ENCODE results near the gene KRTAP9-1.
"Not testable (repeated sequence)": the region's sequence is repeated elsewhere in the genome, so short reads cannot be mapped to it uniquely, and the experiment has no call there.

The KRTAP9-1 gene, protein sequence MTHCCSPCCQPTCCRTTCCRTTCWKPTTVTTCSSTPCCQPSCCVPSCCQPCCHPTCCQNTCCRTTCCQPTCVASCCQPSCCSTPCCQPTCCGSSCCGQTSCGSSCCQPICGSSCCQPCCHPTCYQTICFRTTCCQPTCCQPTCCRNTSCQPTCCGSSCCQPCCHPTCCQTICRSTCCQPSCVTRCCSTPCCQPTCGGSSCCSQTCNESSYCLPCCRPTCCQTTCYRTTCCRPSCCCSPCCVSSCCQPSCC

DNA sequence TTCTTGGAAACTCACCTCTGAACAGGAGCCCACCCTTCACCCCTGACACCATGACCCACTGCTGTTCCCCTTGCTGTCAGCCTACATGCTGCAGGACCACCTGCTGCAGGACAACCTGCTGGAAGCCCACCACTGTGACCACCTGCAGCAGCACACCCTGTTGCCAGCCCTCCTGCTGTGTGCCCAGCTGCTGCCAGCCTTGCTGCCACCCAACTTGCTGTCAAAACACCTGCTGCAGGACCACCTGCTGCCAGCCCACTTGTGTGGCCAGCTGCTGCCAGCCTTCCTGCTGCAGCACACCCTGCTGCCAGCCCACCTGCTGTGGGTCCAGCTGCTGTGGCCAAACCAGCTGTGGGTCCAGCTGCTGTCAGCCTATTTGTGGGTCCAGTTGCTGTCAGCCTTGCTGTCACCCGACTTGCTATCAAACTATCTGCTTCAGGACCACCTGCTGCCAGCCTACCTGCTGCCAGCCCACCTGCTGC, at the start of gene KRTAP9-1:
Gene KRTAP9-1 (plus strand): TSS at position 51 of the 482 bp plus-strand sequence. CDS start 0 bp downstream, at position 51.
- not testable (repeated sequence) for DNase-seq

DNA sequence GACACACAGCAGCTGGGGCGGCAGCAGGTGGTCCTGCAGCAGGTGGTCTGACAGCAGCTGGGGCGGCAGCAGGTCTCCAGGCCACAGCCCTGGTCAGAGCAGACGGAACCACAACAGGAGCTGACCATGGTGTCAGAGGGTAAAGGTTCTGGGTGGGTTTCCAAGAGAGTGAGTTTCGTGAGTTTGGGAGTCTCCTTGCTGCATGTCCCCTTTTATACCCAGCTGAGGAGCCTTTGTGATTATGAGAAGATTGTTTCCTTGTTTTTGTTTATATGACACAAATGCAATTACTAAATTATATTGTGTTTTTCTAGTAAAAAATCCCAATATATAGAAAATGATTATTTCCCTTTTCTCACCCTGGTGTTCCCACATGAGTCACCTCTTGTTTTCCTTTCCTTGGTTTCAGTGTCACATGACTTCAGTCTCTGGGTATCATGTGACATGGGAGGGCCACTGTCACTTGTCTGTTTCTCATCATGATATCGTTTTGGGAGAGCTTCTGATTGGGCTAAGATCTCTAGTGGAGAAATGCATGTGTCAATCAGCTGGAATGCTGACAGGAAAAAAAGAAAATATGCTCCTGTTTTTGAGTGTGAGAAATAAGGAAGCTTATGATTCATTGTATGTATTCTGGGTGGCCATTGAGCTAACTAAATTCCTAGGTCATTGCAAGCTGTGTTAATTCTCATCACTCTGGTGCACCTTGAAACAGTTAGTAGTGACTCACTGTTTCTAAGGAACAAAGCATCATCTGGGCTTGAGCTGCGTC, 49.1 kb upstream of the KRTAP9-1 start, which contains the start of gene KRTAP4-6:
Gene KRTAP4-6 (minus strand): TSS at position 185 of the 772 bp plus-strand sequence. CDS start 57 bp downstream, at position 128.
- no peak for DNase-seq

DNA sequence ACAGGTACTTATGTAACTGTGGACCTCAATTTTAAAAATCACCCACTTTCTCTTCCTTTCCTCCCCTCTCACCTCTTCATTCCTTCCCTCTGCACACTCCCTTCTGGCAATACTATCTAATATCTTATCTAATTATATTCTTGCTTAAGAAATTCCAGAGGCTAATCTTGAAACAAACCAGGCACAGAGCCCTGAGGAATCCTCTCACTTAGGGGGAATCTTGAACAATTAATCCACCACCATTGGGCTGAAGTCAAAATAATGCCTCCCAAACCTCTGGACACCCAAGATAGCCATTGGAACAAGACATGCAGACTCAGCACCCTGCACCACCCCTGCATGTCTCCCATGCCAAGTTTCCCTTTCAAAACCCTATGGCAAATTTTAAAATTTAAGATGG, 48.3 kb upstream of the KRTAP9-1 start:
- DNase-seq: no peak

DNA sequence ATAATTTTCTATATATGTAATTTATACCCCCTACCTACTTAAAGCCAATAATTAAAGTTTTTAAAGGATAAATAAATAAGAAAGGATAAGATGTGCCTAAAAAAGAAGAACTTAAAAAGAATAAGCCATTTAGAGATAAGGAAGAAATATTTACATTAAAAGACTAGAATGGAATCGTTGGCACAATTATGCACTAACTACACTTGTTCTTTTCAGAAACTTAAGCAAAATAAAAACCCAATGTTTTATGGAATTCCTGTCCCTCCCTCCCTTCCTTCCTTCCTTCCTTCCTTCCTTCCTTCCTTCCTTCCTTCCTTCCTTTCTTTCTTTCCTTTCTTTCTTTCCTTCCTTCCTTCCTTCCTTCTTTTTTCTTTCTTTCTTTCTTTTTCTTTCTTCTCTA, 44.8 kb upstream of the KRTAP9-1 start:
- DNase-seq: no peak

DNA sequence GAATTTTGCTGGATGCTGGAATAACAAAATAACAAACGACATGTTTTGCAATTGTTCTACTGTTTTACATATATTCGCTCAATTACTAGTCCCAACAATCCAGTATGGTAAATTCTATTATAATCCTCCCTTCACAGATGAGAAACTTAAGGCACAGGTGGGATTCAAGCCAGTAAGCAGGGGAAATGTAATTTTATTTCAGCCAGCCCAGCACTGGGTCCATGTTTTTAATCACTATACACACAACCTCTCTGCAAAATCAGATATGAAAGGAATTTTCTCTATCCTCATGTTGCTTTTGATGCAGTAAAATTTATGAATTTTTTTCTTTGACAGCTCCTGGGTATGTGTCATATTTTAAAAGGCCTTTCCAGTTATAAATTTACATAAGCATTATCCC, 44.4 kb upstream of the KRTAP9-1 start:
- DNase-seq: no peak

DNA sequence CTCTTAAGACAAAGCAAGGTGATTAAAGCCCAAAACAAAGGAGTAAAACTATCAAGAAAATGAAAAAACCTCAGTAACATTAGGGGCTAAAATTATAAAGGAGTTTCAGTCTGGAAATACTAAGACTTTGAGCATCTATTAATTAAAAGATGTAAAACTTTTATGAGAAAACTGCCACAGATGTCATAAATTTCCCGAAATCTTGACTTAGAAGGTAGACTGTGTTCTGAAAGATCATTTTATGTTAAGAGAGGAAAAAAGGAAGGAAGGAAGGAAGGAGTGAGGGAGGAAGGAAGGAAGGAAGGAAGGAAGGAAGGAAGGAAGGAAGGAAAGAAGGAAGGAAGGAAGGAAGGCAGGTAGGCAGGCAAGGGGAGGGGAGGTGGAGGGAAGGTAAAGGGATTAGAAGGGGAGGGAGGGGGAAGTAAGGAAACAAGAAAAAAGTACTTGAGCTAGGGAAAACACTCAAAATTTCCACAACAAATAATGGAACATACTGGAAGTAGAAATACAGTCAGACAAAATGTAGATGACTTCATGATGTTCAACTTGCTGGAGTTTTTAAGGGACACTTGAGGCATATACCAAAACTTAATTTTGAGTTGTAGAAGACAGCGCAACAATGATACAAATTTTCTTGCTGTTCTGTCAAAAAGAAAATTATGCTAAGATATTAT, 42.0 kb upstream of the KRTAP9-1 start:
- DNase-seq: no peak

DNA sequence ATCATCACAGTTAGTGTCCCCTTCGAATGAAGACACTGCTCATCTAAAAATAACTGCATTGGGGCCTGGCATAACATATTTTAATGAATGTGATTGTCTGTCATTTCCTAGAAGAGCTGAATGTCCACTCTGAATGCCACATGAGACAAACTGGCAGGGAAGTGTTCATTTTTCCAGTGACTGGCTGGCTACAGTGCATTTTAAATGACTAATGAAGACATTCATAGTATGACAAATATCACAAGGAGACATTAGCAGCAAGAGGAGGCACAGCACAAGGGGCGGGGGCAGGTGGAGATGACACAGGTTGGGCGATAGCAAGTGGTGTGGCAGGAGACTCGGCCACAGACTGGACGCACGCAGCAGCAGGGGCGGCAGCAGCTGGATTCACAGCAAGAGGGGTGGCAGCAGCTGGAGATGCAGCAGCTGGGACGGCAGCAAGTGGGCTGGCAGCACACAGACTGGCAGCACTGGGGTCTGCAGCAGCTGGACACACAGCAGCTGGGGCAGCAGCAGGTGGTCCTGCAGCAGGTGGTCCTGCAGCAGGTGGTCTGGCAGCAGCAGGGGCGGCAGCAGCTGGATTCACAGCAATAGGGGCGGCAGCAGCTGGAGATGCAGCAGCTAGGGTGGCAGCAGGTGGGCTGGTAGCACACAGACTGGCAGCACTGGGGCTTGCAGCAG, 40.6 kb upstream of the KRTAP9-1 start:
- not testable (repeated sequence) for DNase-seq

DNA sequence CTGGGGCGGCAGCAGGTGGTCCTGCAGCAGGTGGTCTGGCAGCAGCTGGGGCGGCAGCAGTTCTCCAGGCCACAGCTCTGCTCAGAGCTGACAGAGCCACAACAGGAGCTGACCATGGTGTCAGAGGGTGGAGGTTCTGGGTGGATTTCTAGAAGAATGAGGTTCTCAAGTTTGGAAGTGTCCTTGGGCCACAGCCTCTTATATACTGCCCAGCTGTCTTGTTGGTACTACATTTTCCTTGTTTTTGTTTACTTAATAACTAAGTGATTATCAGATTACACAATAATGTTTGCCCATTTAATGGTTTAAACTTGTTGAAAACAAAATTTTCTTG, 40.1 kb upstream of the KRTAP9-1 start, which contains the start of gene KRTAP4-5:
Gene KRTAP4-5 (minus strand): TSS at position 174 of the 334 bp plus-strand sequence. CDS start 58 bp downstream, at position 116.
- DNase-seq: no peak

DNA sequence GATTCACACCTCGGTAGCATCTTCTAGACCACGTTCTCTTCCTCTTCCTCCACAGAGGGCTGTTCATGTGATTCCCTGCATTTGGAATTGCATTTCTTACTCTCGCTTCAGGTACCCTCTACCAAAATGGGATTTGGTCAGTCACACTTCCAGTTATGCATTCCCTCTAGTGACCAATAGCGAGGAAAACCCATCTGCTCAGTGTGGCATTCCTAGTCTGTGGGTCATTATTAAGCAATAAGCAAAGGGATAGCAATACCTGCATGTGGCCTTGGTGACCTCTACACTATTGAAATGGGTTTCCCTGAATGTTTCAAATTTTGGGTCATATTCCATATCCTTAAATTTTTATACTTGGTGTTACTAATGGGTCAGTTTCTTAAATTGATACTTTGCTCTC, 39.7 kb upstream of the KRTAP9-1 start:
- DNase-seq: no peak

DNA sequence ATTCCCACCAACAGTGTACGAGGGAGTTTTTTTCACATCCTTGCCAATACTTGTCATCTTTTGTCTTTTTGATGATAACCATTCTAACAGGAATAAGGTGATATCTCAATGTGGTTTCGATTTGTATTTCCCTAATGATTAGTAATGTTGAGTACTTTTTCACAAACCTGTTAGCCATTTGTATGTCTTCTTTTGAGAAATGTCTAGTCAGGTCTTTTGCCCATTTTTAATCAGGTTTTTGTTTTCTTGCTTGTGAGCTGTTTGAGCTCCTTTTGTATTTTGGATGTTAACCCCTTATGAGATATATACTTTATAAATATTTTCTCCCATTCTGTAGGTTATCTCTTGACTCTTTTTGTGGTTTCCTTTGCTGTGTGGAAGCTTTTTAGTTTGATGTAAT, 38.2 kb upstream of the KRTAP9-1 start:
- DNase-seq: no peak

DNA sequence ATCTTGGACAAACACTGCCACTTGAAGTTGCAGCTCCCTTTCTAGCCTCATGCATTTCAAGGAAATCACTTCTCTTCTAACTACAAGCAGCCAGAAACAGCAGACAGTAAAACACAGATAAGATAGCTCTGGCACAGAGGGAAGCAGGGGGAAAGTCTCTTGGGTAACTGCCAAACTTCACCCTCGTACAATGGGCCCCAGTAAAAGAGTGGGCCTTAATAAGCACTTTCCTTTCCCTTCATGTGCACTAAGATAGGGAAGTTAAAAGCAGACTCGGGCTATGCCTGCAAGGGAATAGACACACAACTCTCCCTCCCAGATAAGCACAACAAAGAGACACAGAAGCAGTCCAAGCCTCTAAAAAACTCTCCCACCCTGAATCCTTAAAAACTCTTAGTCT, 35.8 kb upstream of the KRTAP9-1 start:
- DNase-seq: no peak

DNA sequence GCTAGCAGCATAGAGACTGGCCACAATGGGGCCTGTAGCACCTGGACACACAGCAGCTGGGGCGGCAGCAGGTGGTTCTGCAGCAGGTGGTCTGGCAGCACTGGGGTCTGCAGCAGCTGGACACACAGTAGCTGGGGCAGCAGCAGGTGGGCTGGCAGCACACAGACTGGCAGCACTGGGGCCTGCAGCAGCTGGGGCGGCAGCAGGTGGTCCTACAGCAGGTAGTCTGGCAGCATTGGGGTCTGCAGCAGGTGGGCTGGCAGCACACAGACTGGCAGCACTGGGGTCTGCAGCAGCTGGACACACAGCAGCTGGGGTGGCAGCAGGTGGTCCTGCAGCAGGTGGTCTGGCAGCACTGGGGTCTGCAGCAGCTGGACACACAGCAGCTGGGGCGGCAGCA, 29.5 kb upstream of the KRTAP9-1 start:
- not testable (repeated sequence) for DNase-seq

DNA sequence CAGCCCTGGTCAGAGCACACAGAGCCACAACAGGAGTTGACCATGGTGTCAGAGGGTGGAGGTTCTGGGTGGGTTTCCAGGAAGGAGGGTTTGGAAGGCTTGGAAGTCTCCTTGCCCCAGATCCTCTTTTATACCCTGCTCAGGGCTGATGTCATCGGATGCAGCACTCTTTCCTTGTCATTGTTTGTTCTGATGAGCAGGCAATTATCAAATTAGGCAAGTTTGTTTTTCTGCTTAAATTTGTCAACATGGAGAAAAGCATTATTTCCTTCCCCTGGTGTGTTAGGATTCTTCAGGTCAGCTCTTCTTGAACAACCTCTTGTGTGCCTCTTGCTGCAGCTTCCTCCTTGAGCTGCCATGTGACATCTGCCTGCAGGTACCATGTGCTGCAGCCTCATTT, 29.0 kb upstream of the KRTAP9-1 start, which contains the start of gene KRTAP4-4:
Gene KRTAP4-4 (minus strand): TSS at position 101 of the 400 bp plus-strand sequence. CDS start 57 bp downstream, at position 44.
- no peak for DNase-seq

DNA sequence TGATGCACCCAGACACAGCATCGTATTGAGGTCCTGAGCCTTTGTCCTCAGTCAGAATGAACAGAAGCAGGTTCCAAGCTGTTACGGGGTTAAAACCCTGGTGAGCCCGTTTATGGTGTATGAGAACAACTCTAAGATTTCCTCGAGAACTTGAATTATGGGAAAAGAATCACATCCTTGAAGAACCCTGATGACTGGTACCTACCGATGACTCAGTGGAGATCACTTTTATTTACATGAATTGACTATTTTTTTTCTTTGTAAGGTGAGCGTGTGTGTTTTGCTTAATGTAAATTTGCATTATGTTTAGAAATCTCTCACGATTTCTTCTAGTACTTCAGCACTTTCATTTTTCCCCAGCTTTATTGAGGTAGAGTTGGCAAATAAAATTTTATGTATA, 25.9 kb upstream of the KRTAP9-1 start:
- no peak for DNase-seq

DNA sequence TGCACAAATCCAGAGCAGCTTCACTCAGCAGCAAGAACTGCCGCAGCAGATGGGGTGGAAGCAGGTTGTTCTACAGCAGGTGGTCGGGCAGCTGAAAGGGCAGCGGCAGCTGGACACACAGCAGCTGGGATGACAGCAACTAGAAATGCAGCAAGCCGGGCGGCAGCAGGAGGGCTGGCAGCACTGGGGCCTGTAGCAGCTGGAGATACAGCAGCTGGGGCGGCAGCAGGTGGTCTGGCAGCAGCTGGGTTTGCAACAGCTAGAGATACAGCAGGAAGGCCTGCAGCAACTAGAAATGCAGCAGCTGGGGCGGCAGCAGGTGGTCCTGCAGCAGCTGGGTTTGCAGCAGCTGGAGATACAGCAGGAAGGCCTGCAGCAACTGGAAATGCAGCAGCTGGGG, 22.1 kb upstream of the KRTAP9-1 start:
- no peak for DNase-seq

DNA sequence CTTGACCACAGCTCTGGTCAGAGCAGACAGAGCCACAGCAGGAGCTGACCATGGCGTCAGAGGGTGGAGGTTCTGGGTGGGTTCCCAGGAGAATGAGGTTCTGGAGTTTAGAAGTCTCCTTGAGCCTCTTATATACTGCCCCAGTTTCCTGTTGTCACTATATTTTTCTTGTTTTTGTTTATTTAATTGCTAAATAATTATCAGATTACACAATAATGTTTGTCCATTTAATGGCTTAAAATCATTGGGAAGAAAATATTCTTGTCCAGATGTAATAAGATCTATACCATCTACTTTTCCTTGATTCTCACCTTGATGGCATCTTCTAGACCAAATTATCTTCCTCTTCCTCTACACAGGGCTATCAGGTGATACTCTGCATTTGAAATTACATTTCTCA, 21.6 kb upstream of the KRTAP9-1 start, which contains the start of gene KRTAP4-3:
Gene KRTAP4-3 (minus strand): TSS at position 101 of the 400 bp plus-strand sequence. CDS start 49 bp downstream, at position 52.
- DNase-seq: no peak

DNA sequence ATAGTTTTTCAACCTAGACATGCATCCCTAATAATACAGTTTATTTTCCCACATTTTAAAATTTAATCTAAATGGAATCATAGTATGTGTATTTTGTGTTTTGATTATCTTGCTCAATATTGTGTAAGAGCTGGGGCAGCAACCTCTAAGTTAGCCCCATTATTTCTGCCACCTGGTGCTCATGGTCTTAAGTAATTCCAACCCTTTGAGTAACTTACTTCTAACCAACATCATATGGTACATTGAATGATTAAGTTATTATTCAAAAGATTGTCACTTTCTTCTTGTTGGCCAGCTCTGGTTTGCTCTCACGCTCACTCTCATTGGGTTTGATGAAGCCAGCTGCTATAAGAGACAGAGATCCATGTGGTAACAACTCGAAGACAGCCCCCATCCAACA, 17.8 kb upstream of the KRTAP9-1 start:
- no peak for DNase-seq

DNA sequence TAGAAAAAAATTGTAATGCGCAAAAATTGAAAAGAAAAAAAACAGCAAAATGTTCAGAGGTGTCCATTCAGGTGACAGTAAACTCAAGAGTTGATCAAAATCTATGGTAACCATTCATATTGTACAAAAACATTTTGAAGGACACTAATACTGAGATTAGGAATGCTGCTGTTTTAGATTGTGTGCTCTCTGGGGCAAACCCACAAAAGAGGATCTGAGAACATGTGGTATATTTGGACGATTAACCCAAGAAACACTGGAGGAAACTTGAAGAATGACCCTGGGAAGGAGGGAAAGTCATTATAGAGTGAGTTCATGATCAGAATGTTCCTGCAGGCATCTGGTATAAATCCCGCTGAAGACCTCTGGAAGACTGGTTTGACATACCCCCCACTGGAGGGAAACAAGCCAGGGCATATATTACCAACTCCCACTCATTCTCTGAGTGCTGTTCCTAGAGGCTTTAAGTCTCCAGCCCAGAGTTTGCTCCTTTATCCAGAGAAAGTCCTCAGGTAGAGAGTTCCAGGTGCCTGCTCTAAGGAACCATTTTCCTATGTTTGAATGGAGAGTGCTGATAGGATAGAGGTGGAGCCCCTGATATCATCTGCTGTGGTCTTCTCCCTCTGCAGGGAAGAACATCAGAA, 12.8 kb upstream of the KRTAP9-1 start:
- DNase-seq: no peak

DNA sequence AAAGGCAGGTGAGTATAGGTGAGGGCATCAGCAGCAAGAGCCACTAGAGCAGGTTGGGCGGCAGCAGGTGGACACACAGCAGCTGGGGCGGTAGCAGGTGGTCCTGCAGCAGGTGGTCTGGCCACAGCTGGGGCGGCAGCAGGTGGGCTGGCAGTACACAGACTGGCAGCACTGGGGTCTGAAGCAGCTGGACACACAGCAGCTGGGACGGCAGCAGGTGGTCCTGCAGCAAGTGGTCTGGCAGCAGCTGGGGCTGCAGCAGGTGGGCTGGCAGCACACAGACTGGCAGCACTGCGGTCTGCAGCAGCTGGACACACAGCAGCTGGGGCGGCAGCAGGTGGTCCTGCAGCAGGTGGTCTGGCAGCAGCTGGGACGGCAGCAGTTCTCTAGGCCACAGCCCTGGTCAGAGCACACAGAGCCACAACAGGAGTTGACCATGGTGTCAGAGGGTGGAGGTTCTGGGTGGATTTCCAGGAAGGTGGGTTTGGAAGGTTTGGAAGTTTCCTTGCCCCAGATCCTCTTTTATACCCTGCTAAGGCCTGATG, 11.9 kb upstream of the KRTAP9-1 start, which contains the start of gene KRTAP4-2:
Gene KRTAP4-2 (minus strand): TSS at position 495 of the 545 bp plus-strand sequence. CDS start 57 bp downstream, at position 438.
- no peak for DNase-seq

DNA sequence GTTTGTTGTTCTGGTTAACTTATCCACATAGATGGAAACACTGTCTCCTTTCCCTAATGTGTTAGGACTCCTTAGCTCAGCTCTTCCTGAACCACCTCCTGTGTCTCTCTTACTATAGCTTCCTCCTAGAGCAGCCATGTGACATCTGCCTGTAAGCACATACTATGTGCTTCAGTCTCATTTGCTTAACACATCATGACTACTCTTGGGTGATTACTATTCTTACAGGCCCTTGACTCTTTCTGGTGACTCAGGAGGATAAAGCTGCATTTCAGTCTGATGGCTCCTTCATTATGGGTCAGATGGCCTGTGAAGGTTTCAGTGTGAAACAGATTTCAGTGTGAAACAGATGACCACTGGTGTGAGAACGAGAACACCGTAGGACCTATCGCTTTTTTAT, 11.3 kb upstream of the KRTAP9-1 start:
- DNase-seq: no peak

DNA sequence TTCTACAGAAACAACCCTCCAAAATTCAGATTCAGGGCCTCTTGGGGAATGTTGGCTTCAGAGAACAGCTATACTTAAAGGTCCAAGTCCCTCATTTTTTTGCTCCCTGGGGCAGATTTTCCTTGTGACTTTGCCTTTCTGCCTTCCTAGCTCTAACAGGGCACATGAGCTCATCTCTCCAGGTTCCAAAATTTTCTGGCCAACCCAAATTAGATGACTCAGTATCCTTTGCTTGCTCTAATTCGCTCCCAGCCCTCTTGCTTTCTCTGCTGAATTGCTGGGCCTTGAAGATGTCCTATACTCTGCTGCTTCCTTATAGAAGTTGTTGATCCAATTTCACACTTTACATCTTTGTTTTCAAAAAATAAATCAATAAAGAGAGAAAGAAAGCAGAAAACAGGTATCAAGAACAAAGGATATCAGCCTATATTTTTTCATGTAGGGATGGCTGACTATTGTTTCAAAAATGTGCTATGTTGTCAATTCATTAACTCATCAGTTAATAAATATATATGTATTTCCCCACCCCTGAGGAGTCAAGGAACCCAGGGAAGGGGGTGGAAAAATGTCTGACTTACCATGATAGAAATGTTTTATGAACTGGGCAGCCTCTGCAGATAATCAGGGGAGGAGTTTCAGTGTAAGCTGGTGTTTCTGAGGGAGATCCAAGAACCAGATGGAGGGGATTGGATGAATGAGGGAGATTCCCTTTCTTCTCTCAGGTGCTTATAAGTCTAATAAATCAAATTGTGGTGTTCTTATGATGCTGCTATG, 10.7 kb upstream of the KRTAP9-1 start:
- no peak for DNase-seq
